Transverse colon (tissue), 4 donors: ENCODE results near the gene CRADD. TPM values are rescaled to one million over a fixed set of nuclear protein-coding genes. Genes with fewer than 3 reads are reported as not detected.

Experiments used
- DNase-seq: peaks from one replicate; pipeline ENCODE4 v3.0.0-alpha.2; 2019
- H3K27ac ChIP-seq, 4 donors: fragments of 200-600 bp; sonication (generic); 2 replicates each; pipeline ENCODE4 v1.5.1; 2016 to 2018; ENCODE audit warnings: inconsistent platforms in 4 of 4
- H3K27me3 ChIP-seq: fragments of 200-600 bp; sonication (generic); 2 replicates; pipeline ENCODE4 v1.5.1; 2017; ENCODE audit warnings: inconsistent platforms
- H3K36me3 ChIP-seq, 4 donors: fragments of 200-600 bp; sonication (generic); 2 replicates each; pipeline ENCODE4 v1.5.1; 2017 to 2019; ENCODE audit warnings: inconsistent platforms in 4 of 4
- H3K4me1 ChIP-seq, 4 donors: fragments of 200-600 bp; sonication (generic); 2 replicates each; pipeline ENCODE4 v1.5.1; 2017 to 2020; ENCODE audit warnings: inconsistent platforms in 4 of 4
- H3K4me3 ChIP-seq, 4 donors: fragments of 200-600 bp; sonication (generic); 1 replicate in 1 of 4; 2 replicates in 3 of 4; pipeline versions ENCODE4 v1.5.1 to v1.6.1; 2017 to 2019; ENCODE audit warnings: inconsistent platforms in 4 of 4
- H3K9me3 ChIP-seq, 2 donors: fragments of 200-600 bp; sonication (generic); 2 replicates each; pipeline ENCODE4 v1.5.1; 2017 to 2019; ENCODE audit warnings: inconsistent platforms in 2 of 2
- CTCF ChIP-seq, 5 experiments: fragments of 200-600 bp in 3 of 5; fragments of 450-650 bp in 2 of 5; sonication (generic) in 3 of 5; IDR thresholded peaks; 1 replicate in 2 of 5; 2 replicates in 3 of 5; pipeline ENCODE4 v1.5.1; 2016 to 2017; ENCODE audit warnings: antibody characterized with exemption in 5 of 5, inconsistent platforms in 3 of 5, mild to moderate bottlenecking in 2 of 5, moderate library complexity in 1 of 5
- EP300 ChIP-seq: sonication (generic); formaldehyde crosslinking; IDR thresholded peaks from one replicate; pipeline ENCODE4 v1.6.1; 2017; ENCODE audit warnings: antibody characterized with exemption, low read depth
- POLR2A ChIP-seq: fragments of 450-650 bp; IDR thresholded peaks from one replicate; pipeline ENCODE4 v1.6.1; 2016; ENCODE audit warnings: antibody characterized with exemption, mild to moderate bottlenecking, moderate library complexity
- POLR2AphosphoS5 ChIP-seq, 3 donors: sonication (generic); formaldehyde crosslinking; IDR thresholded peaks; one replicate each; pipeline ENCODE4 v1.6.1; 2016; ENCODE audit warnings: antibody characterized with exemption in 3 of 3
- WGBS, 2 donors: methylation state at CpG; one replicate each; pipeline ENCODE4 v1.1.5; 2018; ENCODE audit warnings: low coverage in 1 of 2; 5-methylcytosine and 5-hydroxymethylcytosine counted together
- in situ Hi-C, 4 donors: fragments of 200-750 bp; cut with MboI; loops; one replicate each; pipeline versions ENCODE4 v1.15.0 to v1.15.1; 2017; ENCODE audit warnings: low sequenced_read_pairs in 3 of 4, low pct_ligation_motif_present in 1 of 4, low pct_unique_long_range_greater_than_20kb in 1 of 4
- intact Hi-C: fragments of 100-400 bp; cut with DNase I; formaldehyde crosslinking; loops from one replicate; pipeline ENCODE4 v1.15.1; 2023; ENCODE audit warnings: low total_unique reads
- total RNA-seq, 4 donors: library from RNA; depleted of rRNA; stranded (reverse); fragments of >200 nt; gene quantifications; one replicate each; pipeline ENCODE4 v1.1.0, GENCODE V29; 2016

Gene CRADD
- total RNA-seq, 4 donors from 2014 or later: 45.6 to 59.3 (median 56.3) TPM

DNA sequence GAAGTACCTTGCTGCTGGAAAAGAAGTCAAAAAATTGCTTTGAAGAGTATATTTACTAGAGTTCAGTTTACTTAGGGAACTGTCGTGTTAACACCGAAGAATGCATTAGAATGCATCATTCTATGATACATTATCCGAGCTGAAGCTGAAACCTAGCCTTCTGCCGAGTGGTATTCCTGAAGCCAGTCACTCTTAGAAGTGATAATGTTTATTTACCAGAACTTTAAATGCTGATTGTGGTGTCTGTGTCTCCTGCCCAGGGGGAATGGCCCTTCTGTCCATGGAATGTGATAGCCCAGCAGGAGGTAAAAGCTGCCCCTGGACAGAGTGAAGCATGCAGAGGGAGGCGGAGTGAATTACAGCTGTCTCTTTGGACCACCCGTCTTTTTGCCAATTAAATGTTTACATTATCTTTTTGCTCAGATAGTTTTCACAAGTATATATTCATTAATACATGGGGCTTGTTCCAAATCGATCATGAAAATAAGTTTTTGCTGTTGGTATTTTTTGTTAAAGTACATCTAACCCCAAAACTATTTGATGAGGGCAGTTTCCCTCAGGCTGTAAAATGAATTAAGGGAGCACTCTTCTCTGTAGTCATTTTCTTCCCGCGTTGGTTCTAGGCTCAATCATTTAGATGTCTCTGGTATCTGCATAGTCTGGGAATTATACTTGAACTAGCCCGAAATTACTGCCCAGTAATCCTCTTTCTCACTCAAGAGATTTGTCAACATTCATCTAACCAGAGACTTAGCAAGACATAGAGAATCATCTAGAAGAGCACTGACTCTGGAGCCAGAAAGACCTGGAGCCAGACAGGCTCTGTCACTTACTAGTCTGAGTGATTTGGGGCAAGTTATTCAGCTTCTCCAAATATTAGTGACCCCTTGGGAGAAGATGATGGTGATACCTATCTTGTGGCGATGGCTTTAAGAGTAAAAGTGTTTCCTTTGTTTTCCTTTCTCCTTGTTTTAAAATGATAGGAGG lies 147.6 kb downstream of the CRADD start:
- Histone ChIP-seq H3K9me3 (no peaks in the 10 kb centered on the region), H3K4me3 (no peak overlapping the region), H3K4me1 (peaks cover 0 to 35% (median 9%) of the 10 kb centered on the region in 4 donors), H3K36me3 (no peaks in the 10 kb centered on the region), H3K27ac (peak overlapping the region in 2 of 4 donors; percentile 64 to 72), H3K27me3 (no peaks in the 10 kb centered on the region)
- TF ChIP-seq POLR2AphosphoS5 (IDR thresholded peaks at IDR 0.05): no peak
- no peak for TF ChIP-seq POLR2A
- TF ChIP-seq CTCF (IDR thresholded peaks at IDR 0.05): no peak
- no peak for TF ChIP-seq EP300
- 77 to 84% methylated on average over 10 to 11 of the region's 11 CpGs for WGBS, 2 donors
- intact Hi-C loops: no loop called here
- in situ Hi-C loops: no loop called here
- no peak for DNase-seq

GRCh38 chr12:93825501-93825888 lies 148.3 kb downstream of the CRADD start:
- in situ Hi-C loops (no loop called here), intact Hi-C loops (no loop called here)
- DNase-seq: no peak
- Histone ChIP-seq H3K4me3 (no peak overlapping the region), H3K27ac (peak overlapping the region; percentile 55 to 72 (median 61)), H3K9me3 (no peaks in the 10 kb centered on the region), H3K36me3 (no peaks in the 10 kb centered on the region), H3K4me1 (peaks cover 0 to 32% (median 8%) of the 10 kb centered on the region in 4 donors), H3K27me3 (no peaks in the 10 kb centered on the region)
- TF ChIP-seq EP300 (no peak), CTCF (IDR thresholded peaks at IDR 0.05) (no peak), POLR2A (no peak), POLR2AphosphoS5 (IDR thresholded peaks at IDR 0.05) (no peak)
- WGBS, 2 donors: 87 to 96% methylated on average over 3 of the region's 3 CpGs

- H3K4me3 ChIP-seq: no peak overlapping the region
- H3K36me3 ChIP-seq: no peaks in the 10 kb centered on the region
- intact Hi-C loops (no loop called here), in situ Hi-C loops (no loop called here)
- no peaks in the 10 kb centered on the region for H3K9me3 ChIP-seq
- DNase-seq: no peak
- H3K4me1 ChIP-seq: peaks cover 0 to 32% (median 8%) of the 10 kb centered on the region in 4 donors
- TF ChIP-seq POLR2AphosphoS5 (IDR thresholded peaks at IDR 0.05): peak in 1 of 3 donors; percentile 7
- TF ChIP-seq EP300: no peak
- no peak for TF ChIP-seq POLR2A
- peak overlapping the region; percentile 55 to 72 (median 61) for H3K27ac ChIP-seq
- WGBS, 2 donors: 48 to 70% methylated on average over 5 to 6 of the region's 6 CpGs
- H3K27me3 ChIP-seq: no peaks in the 10 kb centered on the region
Observed at GRCh38 chr12:93825931-93826555, 148.9 kb downstream of the CRADD start.

- Histone ChIP-seq H3K4me1 (peaks cover 0 to 32% (median 8%) of the 10 kb centered on the region in 4 donors), H3K27ac (peak overlapping the region in 3 of 4 donors; percentile 55 to 72 (median 64)), H3K36me3 (no peaks in the 10 kb centered on the region), H3K9me3 (no peaks in the 10 kb centered on the region), H3K27me3 (no peaks in the 10 kb centered on the region), H3K4me3 (no peak overlapping the region)
- DNase-seq: no peak
- in situ Hi-C loops: no loop called here
- intact Hi-C loops: no loop called here
- 71 to 76% methylated on average over 6 of the region's 6 CpGs for WGBS, 2 donors
- peak in 1 of 3 donors; percentile 58 for TF ChIP-seq POLR2AphosphoS5 (IDR thresholded peaks at IDR 0.05)
- peak; percentile 52 for TF ChIP-seq EP300
- no peak for TF ChIP-seq CTCF (IDR thresholded peaks at IDR 0.05)
Observed at GRCh38 chr12:93827179-93827578, 150.0 kb downstream of the CRADD start.
